IMR-90 (cell line): Measurements from ENCODE around the gene OLFM3. TPM values are rescaled to one million over a fixed set of nuclear protein-coding genes. Genes with fewer than 3 reads are reported as not detected.

Experiments used
- ATAC-seq: fragments of 200-7000 bp; cut with Tn5 transposase; 2 replicates; pipeline ENCODE4 v1.9.1; 2020; ENCODE audit warnings: low read depth, mild to moderate bottlenecking, moderate library complexity
- BruUV-seq: library from RNA; stranded (reverse); fragments of 400-500 nt; replicated peaks from 2 replicates; lab custom pipeline; 2021; lab: Mats Ljungman, UMichigan
- CTCF ChIA-PET: fragments of 300-600 bp; formaldehyde crosslinking; extraction: SDS; loops from one replicate; lab custom pipeline; 2021; ENCODE audit warnings: antibody characterized with exemption; lab: Yijun Ruan, JAX
- POLR2A ChIA-PET: fragments of 300-600 bp; sonication (Branson Sonifier 250); formaldehyde crosslinking; loops from one replicate; lab custom pipeline; 2022; ENCODE audit warnings: antibody characterized with exemption; ENCODE audit not compliant: unreplicated experiment; lab: Charles Lee
- DNase-seq: peaks from one replicate; pipeline ENCODE4 v3.0.0; 2013
- H2AFZ ChIP-seq: replicated peaks from 2 replicates; pipeline ENCODE3; 2013; ENCODE audit warnings: low read length, mild to moderate bottlenecking; ENCODE audit not compliant: poor library complexity
- H2AK5ac ChIP-seq: 2 replicates; pipeline ENCODE4 v1.6.1; 2013; ENCODE audit warnings: low read depth, low read length, inconsistent platforms
- H2AK9ac ChIP-seq: replicated peaks from 2 replicates; pipeline ENCODE3; 2013; ENCODE audit warnings: mild to moderate bottlenecking, low read depth, low read length, moderate library complexity; ENCODE audit not compliant: poor library complexity
- H2BK120ac ChIP-seq: 2 replicates; pipeline ENCODE4 v1.6.1; 2013; ENCODE audit warnings: low read depth, low read length, inconsistent platforms
- H2BK15ac ChIP-seq: 3 replicates; pipeline ENCODE4 v1.6.1; 2013; ENCODE audit warnings: low read depth, low read length, inconsistent platforms
- H2BK20ac ChIP-seq: 2 replicates; pipeline ENCODE4 v1.6.1; 2013; ENCODE audit warnings: low read depth, mild to moderate bottlenecking, inconsistent platforms, low read length, moderate library complexity
- H2BK5ac ChIP-seq: 2 replicates; pipeline ENCODE4 v1.6.1; 2013; ENCODE audit warnings: mild to moderate bottlenecking, low read depth, low read length, inconsistent platforms; ENCODE audit not compliant: poor library complexity, severe bottlenecking
- H3K14ac ChIP-seq: replicated peaks from 2 replicates; pipeline ENCODE4 v1.6.1; 2013; ENCODE audit warnings: low read depth, low read length, inconsistent platforms
- H3K18ac ChIP-seq: 2 replicates; pipeline ENCODE4 v1.6.1; 2013; ENCODE audit warnings: low read depth, low read length, control low read depth
- H3K23ac ChIP-seq: 2 replicates; pipeline ENCODE4 v1.6.1; 2013; ENCODE audit warnings: low read depth, low read length, inconsistent platforms
- H3K27ac ChIP-seq: 2 replicates; pipeline ENCODE4 v1.5.1; 2013; ENCODE audit warnings: mild to moderate bottlenecking, control low read depth, low read length; ENCODE audit not compliant: insufficient read depth
- H3K27me3 ChIP-seq: 2 replicates; pipeline ENCODE4 v1.6.1; 2013; ENCODE audit warnings: low read length; ENCODE audit not compliant: control insufficient read depth, insufficient read depth
- H3K36me3 ChIP-seq: 2 replicates; pipeline ENCODE4 v1.6.1; 2013; ENCODE audit warnings: low read length, mixed read lengths; ENCODE audit not compliant: control insufficient read depth, insufficient read depth
- H3K4ac ChIP-seq: 2 replicates; pipeline ENCODE4 v1.6.1; 2013; ENCODE audit warnings: low read depth, low read length, inconsistent platforms
- H3K4me1 ChIP-seq: 2 replicates; pipeline ENCODE4 v1.6.1; 2013; ENCODE audit warnings: low read length, mixed read lengths; ENCODE audit not compliant: control insufficient read depth, insufficient read depth
- H3K4me2 ChIP-seq: 2 replicates; pipeline ENCODE4 v1.6.1; 2013; ENCODE audit warnings: low read depth, mild to moderate bottlenecking, control low read depth, low read length, moderate library complexity
- H3K4me3 ChIP-seq: 2 replicates; pipeline ENCODE4 v1.5.1; 2013; ENCODE audit warnings: low read depth, mild to moderate bottlenecking, control low read depth, low read length, moderate library complexity; ENCODE audit not compliant: insufficient read depth
- H3K56ac ChIP-seq: 2 replicates; pipeline ENCODE4 v1.6.1; 2013; ENCODE audit warnings: low read length, inconsistent platforms; ENCODE audit not compliant: insufficient read depth; ENCODE audit errors: extremely low read depth
- H3K79me1 ChIP-seq, 2 experiments: 2 replicates each; pipeline ENCODE4 v1.6.1; 2013; ENCODE audit warnings: low read length in 2 of 2, inconsistent platforms in 1 of 2, low read depth in 1 of 2
- H3K9ac ChIP-seq: 2 replicates; pipeline ENCODE4 v1.6.1; 2013; ENCODE audit warnings: low read depth, low read length, control low read depth
- H3K9me1 ChIP-seq: 2 replicates; pipeline ENCODE4 v1.6.1; 2013; ENCODE audit warnings: low read length, inconsistent platforms; ENCODE audit not compliant: insufficient read depth
- H3K9me3 ChIP-seq: 2 replicates; pipeline ENCODE4 v1.6.1; 2013; ENCODE audit warnings: low read length; ENCODE audit not compliant: control insufficient read depth, insufficient read depth
- H4K20me1 ChIP-seq: 2 replicates; pipeline ENCODE4 v1.6.1; 2013; ENCODE audit warnings: low read length, inconsistent platforms; ENCODE audit not compliant: insufficient read depth
- H4K5ac ChIP-seq: 2 replicates; pipeline ENCODE4 v1.6.1; 2013; ENCODE audit warnings: mild to moderate bottlenecking, low read depth, low read length, control low read depth
- H4K8ac ChIP-seq, 2 experiments: 2 replicates each; pipeline ENCODE4 v1.6.1; 2013; ENCODE audit warnings: low read depth in 2 of 2, low read length in 2 of 2, control low read depth in 1 of 2, inconsistent platforms in 1 of 2
- H4K91ac ChIP-seq: 2 replicates; pipeline ENCODE4 v1.6.1; 2013; ENCODE audit warnings: low read depth, low read length, inconsistent platforms; ENCODE audit not compliant: insufficient read depth
- CHD1 ChIP-seq: IDR thresholded peaks from 2 replicates; pipeline ENCODE4 v1.6.1; 2012; ENCODE audit warnings: low read depth, low read length, improper control_type of control experiment
- FOS ChIP-seq: fragments of 150-350 bp; IDR thresholded peaks from 2 replicates; pipeline ENCODE4 v1.6.1; 2016; ENCODE audit warnings: low read depth, low read length
- MAZ ChIP-seq: IDR thresholded peaks from 2 replicates; pipeline ENCODE4 v1.6.1; 2012; ENCODE audit warnings: low read depth, mild to moderate bottlenecking, low read length, improper control_type of control experiment, moderate library complexity, borderline replicate concordance
- POLR2A ChIP-seq: IDR thresholded peaks from 2 replicates; pipeline ENCODE4 v1.6.1; 2012; ENCODE audit warnings: mild to moderate bottlenecking, low read depth, low read length
- RAD21 ChIP-seq: IDR thresholded peaks from 2 replicates; pipeline ENCODE4 v1.6.1; 2012; ENCODE audit warnings: low read length, improper control_type of control experiment
- RCOR1 ChIP-seq: IDR thresholded peaks from 2 replicates; pipeline ENCODE4 v1.6.1; 2012; ENCODE audit warnings: mild to moderate bottlenecking, low read length, improper control_type of control experiment; ENCODE audit not compliant: insufficient replicate concordance
- SMC3 ChIP-seq: fragments of 150-350 bp; IDR thresholded peaks from 2 replicates; pipeline ENCODE4 v1.6.1; 2016; ENCODE audit warnings: low read depth, mild to moderate bottlenecking, antibody characterized with exemption, low read length, moderate library complexity
- WGBS, 2 experiments: methylation state at CpG; one replicate each; pipeline versions ENCODE4 v1.1.5 to v1.1.7; 2013; ENCODE audit warnings: missing lambda C conversion rate in 2 of 2; ENCODE audit not compliant: insufficient read length in 1 of 2; ENCODE audit errors: extremely low coverage in 2 of 2; 5-methylcytosine and 5-hydroxymethylcytosine counted together
- dilution Hi-C: fragments of 300-500 bp; cut with HindIII; formaldehyde crosslinking; loops from one replicate; pipeline ENCODE4 v1.14.3; 2018; ENCODE audit warnings: low sequenced_read_pairs; ENCODE audit not compliant: unreplicated experiment
- in situ Hi-C: fragments of 300-500 bp; cut with MboI; formaldehyde crosslinking; loops from 3 replicates; pipeline ENCODE4 v1.14.3; 2019; ENCODE audit warnings: low sequenced_read_pairs, inconsistent platforms, mixed read lengths
- intact Hi-C: fragments of 100-400 bp; cut with micrococcal nuclease; formaldehyde crosslinking; loops from 2 replicates; pipeline ENCODE4 v1.10.0; 2022
- polyA plus RNA-seq, 3 experiments: library from polyadenylated mRNA; depleted of rRNA; stranded (reverse); fragments of >200 nt; gene quantifications; 2 replicates each; pipeline ENCODE4 v1.2.3, GENCODE V29; 2012; ENCODE audit warnings: low replicate concordance in 1 of 3
- total RNA-seq: library from RNA; depleted of rRNA; stranded (reverse); fragments of >200 nt; gene quantifications from 2 replicates; pipeline ENCODE4 v1.2.3, GENCODE V29; 2012
- TF ChIP-seq, protein P1 (sequence below): fragments of 150-350 bp; IDR thresholded peaks from 2 replicates; pipeline ENCODE4 v1.6.1; 2016; ENCODE audit warnings: low read depth, mild to moderate bottlenecking, low read length, moderate library complexity, borderline replicate concordance

Gene OLFM3
- total and polyA plus RNA-seq, 2 of the 4 experiments (the other 2 are of a cell fraction), result not detected

DNA sequence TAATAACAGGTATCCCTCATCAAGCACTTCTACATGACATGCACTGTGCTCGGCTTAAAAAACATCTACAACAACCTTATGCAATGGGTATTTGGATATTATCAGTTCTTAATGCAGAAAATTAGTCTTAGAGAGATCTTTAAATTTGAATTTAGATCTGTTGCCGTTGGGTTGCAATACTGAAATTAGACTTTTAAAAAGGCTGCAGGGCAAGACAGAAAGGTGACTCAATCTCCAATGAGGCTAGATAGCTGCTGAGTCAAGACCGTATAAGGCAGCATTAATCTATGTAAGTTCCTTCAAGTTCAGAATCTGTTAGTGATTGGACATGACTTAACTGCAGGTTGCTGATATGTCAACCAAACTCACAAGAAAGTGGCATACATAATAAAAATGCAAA, 37.3 kb downstream of the OLFM3 start:
- Histone ChIP-seq H3K27me3 (no peaks in the 10 kb centered on the region), H2AK9ac (no peak overlapping the region), H3K23ac (no peak overlapping the region), H2BK5ac (no peak overlapping the region), H4K8ac (no peak overlapping the region), H4K91ac (no peak overlapping the region), H3K9me3 (no peaks in the 10 kb centered on the region), H2AK5ac (no peak overlapping the region), H3K14ac (no peak overlapping the region), H3K4me3 (no peak overlapping the region), H3K79me1 (no peaks in the 10 kb centered on the region), H3K9ac (no peak overlapping the region), H2BK120ac (no peak overlapping the region), H4K20me1 (no peaks in the 10 kb centered on the region), H3K4me2 (no peak overlapping the region), H3K56ac (no peak overlapping the region), H2AFZ (no peak overlapping the region), H3K36me3 (no peaks in the 10 kb centered on the region), H2BK15ac (no peak overlapping the region), H4K5ac (no peak overlapping the region), H3K4me1 (no peaks in the 10 kb centered on the region), H3K9me1 (no peaks in the 10 kb centered on the region), H3K4ac (no peak overlapping the region), H3K27ac (no peak overlapping the region), H3K18ac (no peak overlapping the region), H2BK20ac (no peak overlapping the region)
- intact Hi-C loops (no loop called here), in situ Hi-C loops (no loop called here), dilution Hi-C loops (no loop called here)
- no TSS peak for BruUV-seq
- no peak for TF ChIP-seq RAD21
- TF ChIP-seq CHD1, result no peak
- TF ChIP-seq POLR2A, result no peak
- TF ChIP-seq SMC3, result no peak
- TF ChIP-seq, protein P1, sequence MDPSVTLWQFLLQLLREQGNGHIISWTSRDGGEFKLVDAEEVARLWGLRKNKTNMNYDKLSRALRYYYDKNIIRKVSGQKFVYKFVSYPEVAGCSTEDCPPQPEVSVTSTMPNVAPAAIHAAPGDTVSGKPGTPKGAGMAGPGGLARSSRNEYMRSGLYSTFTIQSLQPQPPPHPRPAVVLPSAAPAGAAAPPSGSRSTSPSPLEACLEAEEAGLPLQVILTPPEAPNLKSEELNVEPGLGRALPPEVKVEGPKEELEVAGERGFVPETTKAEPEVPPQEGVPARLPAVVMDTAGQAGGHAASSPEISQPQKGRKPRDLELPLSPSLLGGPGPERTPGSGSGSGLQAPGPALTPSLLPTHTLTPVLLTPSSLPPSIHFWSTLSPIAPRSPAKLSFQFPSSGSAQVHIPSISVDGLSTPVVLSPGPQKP, result no peak
- TF ChIP-seq MAZ, result no peak
- TF ChIP-seq RCOR1, result no peak
- no peak for TF ChIP-seq FOS
- no CpG with 5 or more reads among the region's 3 CpGs for WGBS, 2 experiments
- ChIA-PET POLR2A (no interaction called here), CTCF (no interaction called here)
- DNase-seq (no peak), ATAC-seq (no peak)
